Islet of Langerhans (tissue), 1 donor: ENCODE data around the gene CFAP46.
"Not testable (repeated sequence)": the region's sequence is repeated elsewhere in the genome, so short reads cannot be mapped to it uniquely, and the experiment has no call there.

Experiments
- FAIRE-seq: peaks from one replicate; lab custom pipeline; 2011; peaks lifted over from hg19 to GRCh38; lab: Jason Lieb, UNC

CFAP46 gene

DNA sequence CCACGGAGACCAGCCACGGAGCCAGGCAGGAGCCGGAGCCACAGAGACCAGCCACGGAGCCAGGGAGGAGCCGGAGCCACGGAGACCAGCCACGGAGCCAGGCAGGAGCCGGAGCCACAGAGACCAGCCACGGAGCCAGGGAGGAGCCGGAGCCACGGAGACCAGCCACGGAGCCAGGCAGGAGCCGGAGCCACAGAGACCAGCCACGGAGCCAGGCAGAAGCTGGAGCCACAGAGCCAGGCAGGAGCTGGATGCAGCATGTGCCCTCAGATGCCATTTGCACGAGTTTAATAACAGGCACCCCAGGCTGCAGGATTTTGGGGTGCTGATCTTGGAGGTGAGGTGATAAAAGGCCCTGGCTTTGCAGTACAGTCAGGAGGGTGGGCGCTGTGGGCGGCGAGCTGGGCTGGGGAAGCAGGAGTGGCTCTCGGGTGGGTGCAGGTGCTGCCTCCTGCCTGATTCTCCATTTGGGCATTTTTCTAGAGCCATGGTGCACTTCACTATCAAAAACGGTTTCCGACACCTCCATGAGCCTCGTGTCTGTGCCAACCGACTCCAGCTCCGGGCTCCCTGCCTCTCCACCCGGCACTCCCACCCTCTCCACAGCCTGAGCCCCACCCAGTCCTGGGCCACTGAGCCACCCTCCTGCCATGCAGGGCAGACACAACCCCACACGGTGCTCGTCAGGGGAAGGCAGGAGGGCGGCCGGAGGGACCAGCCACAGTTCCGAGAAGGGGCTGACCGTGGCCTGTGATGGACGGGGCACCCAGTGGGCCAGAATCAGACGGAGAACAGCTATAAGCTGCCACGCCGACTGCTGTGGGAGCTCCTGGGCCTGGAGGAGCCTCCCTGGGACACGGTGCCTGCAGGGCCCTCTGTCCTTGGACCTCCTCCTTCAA is 115.6 kb downstream of the CFAP46 start:
- no peak for FAIRE-seq

DNA sequence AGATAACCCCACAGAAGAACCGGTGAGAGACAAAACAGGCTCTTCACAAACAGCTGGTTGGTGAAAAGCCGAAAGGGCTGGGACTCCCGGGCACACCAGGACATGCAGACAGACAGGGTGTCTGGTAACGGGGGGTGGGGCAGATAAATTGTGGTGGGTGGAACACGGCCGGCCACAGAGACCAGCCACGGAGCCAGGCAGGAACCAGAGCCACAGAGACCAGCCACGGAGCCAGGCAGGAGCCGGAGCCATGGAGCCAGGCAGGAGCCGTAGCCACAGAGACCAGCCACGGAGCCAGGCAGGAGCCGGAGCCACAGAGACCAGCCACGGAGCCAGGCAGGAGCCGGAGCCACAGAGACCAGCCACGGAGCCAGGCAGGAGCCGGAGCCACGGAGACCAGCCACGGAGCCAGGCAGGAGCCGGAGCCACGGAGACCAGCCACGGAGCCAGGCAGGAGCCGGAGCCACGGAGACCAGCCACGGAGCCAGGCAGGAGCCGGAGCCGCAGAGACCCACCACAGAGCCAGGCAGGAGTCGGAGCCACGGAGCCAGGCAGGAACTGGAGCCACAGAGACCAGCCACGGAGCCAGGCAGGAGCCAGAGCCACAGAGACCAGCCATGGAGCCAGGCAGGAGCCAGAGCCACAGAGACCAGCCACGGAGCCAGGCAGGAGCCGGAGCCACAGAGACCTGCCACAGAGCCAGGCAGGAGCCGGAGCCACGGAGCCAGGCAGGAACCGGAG is 116.4 kb downstream of the CFAP46 start:
- not testable (repeated sequence) for FAIRE-seq

DNA sequence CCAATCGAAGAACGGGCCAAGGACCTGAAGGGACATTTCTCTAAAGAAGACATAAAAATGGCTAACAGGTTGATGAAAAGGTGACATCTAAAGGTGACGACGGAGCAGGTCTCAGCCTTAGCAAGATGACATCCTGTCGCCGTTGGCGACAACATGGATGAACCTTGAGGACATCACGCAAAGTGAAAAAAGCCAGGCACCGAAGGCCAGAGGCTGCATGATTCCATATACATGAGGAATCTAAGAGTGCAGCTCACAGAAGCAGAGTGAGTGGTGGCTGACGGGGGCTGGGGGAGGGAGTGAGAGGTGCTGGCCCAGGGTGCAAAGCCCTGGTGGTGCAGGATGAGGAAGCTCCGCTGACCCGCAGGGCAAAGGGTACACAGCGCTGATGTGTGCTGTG is 122.3 kb downstream of the CFAP46 start:
- no peak for FAIRE-seq

DNA sequence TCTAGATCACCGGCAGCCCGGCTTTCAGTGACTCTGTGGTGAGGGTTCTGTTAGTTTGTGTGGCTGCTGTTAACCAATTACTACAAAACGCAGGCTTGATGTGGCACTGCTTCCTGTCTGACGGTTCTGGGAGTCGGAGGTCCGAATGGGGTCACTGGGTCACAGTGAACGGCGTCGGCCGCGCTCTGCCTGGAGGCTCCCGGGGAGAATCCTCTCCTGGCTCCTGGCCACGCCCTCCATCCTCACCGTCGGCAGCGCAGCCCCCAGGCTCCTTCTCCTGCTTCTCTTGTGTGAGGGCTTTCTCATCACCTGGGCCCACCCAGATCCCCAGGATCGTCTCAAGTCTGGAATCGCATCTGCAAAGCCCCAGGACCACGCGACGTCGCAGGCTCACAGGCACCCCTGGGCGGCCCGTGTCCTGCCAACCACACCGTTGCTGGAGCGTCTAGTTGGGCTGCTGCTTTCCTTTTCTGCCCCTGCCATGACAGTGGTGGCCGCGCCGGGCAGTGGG is 124.6 kb downstream of the CFAP46 start:
- no peak for FAIRE-seq

DNA sequence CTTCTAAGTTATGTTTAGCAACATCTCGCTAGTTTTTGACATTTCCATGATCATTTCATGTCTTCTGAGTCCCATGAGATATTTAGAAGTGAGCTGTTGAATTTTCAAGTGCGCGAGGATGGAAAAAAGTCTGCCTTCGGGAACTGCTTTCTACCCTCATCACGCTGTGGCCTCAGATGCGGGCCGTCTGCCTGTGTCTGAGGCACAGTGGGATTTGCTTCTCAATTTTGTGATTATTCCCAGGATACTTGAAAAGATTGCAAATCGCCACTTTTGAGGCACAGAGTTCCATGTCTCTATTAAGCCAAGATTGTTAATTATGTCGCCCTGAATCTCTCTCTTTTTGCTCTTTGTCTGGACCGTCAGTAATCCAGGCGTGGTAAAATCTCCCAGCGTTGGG is 125.7 kb downstream of the CFAP46 start:
- no peak for FAIRE-seq

DNA sequence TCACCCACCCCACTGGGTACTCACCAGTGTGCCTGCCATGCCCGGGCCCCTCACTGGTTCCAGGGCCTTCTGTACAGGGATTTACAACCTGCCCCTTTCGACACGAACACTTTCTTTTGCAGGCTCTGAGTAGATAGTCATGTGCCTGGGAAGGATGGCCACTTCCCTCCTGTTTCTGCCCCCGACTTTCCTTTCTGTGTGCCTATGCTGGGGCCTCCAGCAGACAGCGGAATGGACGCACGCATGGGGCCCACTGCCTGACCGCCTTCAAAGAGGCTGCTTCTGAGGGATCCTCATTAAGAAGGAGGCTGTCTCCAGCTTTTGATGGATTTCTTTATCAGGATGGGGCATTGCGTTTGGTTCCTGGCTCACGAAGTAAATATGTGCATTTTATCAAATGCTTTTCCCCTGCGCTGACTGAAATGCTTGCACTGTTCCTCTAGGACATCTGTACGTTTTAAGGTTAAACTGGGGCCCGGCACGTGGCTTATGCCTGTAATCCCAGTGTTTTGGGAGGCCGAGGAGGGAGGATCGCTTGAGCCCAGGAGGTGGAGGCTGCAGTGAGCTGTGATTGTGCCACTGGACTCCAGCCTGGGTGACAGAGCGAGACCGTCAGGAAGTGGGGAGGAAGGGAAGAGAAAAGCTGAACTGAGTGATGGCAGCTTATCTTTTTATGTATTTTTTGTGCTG is 127.1 kb downstream of the CFAP46 start:
- no peak for FAIRE-seq

DNA sequence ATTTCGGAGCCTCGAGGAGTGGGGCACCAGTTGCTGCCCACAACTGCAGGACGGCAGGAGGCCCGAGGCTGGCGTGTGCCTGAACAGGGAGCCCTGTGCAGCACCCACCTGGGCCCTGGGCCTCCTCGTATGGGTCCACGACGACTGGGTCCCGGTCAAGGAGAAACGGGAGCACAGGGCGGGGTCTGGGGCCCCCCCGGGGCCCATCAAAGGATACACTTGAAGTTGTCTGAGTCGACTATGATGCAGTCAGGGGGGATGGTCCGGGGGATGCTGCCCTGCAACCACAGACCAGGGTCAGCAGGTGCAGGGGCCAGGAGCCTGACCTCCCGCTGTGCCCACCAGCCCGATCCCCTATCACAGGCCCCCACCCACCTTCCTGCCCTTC is 127.9 kb downstream of the CFAP46 start:
- no peak for FAIRE-seq

DNA sequence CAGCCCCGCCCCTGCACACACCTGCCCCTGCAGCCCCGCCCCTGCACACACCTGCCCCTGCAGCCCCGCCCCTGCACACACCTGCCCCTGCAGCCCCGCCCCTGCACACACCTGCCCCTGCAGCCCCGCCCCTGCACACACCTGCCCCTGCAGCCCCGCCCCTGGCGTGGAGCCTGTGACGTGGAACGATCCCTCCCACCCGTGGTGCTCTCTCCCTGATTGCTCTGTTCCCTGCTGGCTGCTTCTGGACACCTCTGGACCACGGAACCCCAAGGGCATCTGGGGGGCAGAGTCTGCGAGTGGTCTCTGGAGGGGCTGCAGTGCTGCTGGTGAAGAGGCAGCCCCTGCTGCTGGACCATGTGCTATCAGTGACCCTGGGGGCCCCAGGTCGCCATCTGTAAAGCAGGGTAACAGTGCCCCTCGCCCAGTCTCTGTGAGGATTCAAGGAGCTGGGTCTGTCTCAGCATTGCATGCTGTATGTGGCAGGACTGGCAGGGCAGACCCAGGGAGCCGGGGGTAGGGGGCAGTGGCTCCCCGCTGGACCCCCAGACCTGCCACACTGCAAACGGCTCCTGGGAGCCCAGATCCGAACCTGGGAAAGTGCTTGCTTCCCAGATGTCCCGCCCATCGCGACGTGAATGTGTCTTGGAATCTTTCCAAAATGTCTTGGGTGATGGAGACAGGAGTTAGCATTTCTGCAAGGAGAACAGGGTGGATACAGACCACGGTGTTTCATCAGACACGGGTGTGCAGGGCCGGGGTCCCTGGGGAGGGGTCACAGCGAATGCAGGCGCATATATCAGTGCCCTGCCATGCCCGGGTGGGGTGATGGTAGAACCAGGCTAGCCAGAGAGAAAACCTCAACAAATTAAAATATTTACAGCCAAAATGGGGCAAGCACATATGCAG is 128.6 kb downstream of the CFAP46 start:
- no peak for FAIRE-seq

DNA sequence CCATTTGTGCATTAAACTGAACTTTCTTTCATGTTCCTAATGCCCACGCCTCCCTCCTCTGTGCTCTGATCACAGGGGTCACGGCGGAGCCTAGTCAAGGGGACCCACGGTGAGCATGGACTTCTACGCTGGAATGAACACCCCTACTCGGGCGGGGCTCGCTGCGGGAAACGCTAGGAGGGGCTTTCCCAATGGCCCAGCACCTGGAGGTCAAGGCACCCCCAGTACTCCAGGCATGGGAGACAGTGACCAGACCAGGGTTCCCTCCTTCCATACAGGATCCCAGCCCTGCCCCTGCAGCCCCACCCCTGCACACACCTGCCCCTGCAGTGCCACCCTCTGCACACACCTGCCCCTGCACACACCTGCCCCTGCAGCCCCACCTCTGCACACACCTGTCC is 129.4 kb downstream of the CFAP46 start:
- FAIRE-seq = no peak

DNA sequence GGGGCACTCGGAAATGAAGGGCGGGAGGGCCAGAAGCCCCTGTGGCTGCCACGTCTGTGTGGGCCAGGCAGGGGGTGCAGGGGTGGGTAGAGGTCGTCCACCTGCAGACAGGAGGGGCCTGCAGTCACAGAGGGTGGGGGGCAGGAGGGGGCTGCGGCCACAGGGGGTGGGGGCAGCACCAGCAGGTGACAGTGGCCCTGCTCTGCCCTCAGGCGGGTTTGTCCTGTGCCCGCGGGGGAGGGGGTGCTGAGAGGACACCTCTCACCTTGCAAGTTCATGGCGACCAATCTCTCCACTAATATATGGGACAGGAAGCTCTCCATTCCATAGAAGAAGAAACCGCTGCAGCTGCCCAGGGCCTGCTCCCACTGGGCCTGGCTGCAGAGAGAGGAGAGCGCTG is 129.8 kb downstream of the CFAP46 start:
- FAIRE-seq = no peak

DNA sequence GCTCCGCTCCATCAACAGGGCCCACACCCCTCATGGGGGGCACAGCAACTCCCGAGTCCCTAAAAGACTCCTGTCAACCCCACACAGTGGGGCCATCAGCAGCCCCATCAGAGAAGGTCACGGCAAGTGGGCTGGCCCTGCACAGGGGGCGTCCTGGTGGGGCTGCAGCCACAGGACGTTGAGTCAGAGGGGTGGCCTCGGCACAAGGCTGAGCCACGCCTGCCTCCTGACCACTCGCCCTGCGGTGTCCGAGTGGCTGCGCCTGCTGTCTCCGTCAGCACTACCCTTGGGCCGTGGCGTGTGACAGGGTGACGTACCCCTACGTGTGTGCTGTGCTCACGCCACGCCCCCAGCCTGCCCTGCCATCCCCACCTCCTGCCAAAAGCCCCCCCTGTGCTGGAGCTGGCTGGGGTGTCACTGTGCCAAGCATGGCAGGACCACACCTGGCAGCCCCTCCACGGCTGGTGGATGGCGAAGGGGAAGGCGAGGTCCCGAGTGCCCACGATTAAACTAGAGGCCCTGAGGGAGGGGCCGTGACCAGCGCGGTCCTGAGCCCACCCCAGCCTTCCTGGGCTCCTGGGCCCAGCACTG is 130.4 kb downstream of the CFAP46 start:
- FAIRE-seq = no peak

DNA sequence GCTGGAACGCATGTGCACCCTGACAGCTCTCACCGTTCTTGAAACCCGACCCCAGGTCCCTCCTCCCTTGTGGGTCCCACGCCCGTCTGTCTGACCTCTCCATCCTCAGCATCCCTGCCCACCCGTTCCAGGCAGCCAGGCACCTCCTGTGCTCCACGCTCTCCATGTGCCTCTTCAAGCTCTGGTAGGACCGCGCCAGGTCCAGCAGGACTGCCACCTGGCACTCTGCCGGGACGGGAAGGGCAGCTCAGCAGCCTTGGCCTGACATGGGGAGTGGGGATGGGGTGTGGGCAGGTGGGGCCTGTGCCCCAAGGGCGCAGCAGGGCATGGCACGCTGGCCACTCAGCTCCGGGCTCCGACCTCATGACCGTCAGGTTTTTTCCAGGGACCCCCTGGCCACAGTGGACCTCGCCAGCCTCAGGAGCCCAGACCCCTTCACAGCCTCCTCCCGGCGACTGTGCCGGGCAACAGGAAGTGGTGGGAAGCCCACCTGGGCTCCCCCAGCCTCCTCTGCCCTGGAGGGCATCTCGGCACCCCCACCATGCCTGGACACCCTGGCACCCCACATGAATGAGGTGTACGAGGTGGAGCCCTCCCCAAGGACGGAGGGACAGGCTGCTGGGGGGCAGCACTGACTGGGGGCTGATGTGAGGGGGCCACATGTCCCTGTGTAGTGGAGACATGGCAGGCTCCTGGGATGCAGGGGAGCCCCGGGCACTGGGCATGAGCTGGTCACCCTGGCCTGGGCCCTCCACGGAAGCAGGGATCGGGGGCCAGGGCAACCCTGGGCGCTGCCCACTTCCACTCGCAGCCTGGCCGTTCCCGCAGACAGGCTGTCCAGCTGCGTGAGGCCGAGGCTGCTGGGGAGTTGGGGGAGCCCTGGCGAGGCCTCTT is 131.3 kb downstream of the CFAP46 start:
- no peak for FAIRE-seq

DNA sequence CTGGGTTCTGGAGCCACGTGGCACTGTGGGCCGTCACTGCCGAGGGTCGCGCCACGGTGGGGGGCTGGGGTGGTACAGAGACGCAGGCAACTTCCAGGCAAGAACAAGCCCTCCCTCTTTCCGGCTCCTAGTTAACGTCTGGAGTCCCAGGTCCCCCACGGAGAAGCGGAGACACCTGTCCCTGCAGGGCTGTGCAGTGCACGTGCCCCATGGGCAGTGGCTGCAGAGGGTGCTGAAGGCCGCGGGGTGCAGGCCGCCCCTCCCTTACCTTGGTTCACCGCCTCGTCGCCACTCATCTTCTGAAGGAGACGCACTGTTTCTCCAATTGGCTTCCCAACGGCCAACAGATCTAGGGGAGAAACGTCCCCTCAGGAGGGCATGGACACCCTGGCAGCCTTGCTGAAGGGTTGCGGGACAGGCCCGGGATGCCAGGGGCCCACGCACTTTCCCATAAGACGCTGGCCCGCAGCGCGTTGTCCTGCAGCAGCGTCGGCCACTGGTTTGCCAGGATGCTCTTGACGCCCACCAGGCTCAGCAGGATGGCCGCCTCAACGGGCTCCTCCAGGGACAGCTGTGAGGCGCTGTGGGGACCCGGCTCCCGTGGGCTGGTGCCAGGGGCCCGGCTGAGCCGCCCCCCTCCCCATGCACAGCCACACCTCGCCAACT is 132.1 kb downstream of the CFAP46 start:
- FAIRE-seq = no peak

DNA sequence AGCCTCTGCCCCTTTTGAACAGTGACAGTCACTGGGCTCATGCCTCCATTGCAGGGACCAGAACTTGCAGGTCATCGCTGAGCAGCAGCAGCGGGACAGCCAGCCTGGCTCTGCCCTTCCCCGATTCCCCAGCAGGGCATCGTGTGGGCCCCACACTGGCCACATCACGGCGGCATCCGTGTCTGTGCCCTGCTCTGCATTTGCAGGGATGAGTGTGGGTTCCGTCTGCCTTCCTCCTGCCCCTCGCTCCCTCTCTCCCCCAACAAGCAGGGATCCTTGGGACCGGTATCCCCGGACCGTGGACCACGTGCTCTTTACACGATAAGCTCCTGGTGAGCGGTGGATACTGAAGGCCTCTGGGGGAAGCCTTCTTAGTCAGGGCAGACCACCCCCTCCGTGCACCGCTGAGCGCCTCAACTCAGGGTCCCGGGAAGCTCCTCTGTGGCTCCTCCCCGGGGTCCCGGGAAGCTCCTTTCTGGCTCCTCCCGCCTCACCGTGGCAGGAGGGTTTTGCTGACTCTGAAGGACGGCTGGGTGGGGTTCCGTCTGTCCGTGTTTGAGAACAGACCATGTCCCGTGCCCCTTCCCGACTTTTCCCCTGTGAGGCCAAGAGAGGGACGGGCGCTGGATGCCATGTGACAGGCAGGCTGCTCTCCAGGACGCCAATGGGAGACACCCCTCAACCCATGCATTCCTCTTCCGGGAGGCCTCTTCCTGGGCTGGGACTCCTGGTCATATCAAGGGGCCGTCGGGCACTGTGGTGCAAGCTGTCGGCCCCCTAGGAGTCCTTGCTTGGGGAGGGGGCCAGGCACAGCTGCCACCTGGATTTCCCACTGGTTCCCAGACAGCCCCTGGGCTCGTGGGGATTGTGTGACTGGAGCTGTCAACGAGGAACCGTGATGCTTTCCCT is 132.9 kb downstream of the CFAP46 start:
- FAIRE-seq = no peak

DNA sequence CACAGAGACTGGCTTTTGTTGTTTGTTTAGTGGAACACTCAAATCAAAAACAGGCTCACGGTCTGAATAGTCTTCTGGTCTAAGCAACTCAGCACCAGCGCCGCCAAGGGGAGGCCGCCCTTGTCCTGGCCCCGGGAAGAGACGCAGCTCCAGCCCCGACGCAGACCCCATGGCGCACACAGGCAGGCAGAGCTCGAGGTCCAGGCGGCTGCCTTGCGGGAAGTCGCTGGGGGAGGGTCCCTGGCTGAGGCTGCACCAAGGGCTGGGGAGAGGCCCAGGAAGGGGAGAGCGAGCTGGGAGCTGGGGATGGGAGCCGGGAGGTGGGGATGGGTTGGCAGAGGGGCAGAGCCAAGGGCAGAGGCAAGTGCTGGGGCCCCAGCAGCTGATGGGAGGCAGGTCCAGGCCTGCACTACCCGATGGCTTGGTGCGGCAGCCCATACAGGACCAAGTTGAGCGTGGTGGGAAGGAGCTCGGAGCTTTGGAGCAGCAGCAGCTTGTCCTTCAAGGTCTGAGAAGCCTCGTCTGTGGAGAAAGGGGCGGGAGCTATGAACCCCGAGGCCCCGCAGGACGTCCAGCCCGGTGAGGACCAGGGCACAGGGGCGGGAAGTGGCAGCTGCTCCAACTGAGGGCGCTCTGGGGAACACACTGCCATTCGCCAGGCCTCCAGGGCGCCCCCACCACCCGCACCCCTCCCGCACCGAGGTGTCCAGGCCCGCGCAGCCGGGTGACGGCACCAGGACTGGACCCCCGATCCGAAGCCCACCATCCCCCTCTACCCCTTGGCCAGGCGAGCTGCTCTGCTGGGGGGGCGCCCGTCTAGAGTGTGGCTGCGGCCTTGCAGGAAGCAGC is 133.8 kb downstream of the CFAP46 start:
- no peak for FAIRE-seq

DNA sequence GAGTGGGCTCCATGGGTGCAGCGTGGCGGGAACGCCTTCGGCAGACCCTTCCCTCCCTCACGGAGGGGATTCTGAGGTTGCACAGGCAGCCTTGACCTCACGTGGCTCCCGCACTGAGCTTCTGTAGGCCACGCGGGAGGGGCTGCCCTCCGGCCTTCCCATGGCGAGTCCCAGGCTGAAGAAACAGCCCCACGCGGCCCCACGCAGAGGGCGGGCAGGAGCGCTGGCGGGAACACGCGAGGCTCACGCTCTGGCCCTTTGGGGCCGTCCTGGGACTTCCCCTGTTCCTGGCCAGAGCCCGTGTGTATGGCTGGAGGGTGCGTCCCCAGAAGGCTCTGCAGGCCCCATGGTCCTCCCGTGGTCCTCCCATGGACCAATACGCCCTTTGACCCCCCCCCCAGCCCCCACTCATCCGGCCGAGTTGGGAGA is 134.7 kb downstream of the CFAP46 start:
- FAIRE-seq = no peak

DNA sequence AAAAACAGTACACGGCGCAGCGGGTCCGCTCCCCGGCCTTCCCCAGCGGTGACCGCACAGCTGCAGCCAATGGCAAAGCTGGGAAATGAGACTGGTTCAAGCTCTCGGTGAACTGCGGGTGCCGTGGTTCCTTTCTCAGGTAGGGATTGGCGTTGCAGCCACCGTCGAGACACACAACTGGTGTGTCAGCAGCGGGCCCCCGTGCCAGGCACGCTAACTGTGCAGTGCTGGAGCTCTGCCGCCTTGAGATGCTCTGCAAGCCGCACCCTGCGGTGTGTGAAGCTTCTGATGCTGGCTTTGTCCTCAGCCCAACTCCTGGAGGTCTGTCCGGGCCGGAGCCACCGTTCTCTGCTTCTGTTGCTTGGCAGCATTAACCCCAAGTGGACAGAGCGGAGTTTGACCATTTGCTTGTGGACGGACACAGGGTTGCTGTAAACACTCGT is 135.8 kb downstream of the CFAP46 start:
- no peak for FAIRE-seq

DNA sequence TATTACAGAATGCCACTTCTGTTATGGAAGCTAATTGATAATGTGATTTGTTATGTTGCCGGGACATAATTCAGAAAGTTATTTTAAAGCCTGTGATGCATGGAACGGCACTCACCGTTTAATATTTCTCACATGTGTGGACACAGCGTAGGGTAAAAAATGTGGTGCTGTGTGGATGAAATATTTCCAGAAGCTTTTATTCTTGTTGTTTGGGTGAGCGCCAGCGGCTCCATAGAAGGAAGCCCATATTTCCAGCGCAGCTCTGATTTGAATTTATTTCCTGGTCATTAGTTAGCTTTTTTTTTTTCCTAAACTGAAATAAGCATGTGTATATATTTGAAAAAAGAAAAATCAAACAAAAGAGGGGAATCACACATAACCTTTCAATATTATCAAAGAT is 136.3 kb downstream of the CFAP46 start:
- no peak for FAIRE-seq
